Vagina (tissue), 2 donors: ENCODE data around the gene ELN. TPM values are rescaled to one million over a fixed set of nuclear protein-coding genes. Genes with fewer than 3 reads are reported as not detected.

Experiments
- DNase-seq, 2 donors: peaks; one replicate each; pipeline ENCODE4 v3.0.0-alpha.2; 2017; ENCODE audit errors: extremely low spot score in 2 of 2
- H3K27ac ChIP-seq: fragments of 200-600 bp; sonication (generic); one replicate; pipeline ENCODE4 v1.5.1; 2019
- H3K27me3 ChIP-seq: fragments of 200-600 bp; sonication (generic); one replicate; pipeline ENCODE4 v1.5.1; 2019
- H3K36me3 ChIP-seq, 2 donors: fragments of 200-600 bp; sonication (generic); one replicate each; pipeline ENCODE4 v1.5.1; 2017 to 2019
- H3K4me1 ChIP-seq: fragments of 200-600 bp; sonication (generic); one replicate; pipeline ENCODE4 v1.5.1; 2019
- H3K4me3 ChIP-seq, 2 donors: fragments of 200-600 bp; sonication (generic); 1 replicate in 1 of 2; 2 replicates in 1 of 2; pipeline ENCODE4 v1.5.1; 2016 to 2019
- H3K9me3 ChIP-seq: fragments of 200-600 bp; sonication (generic); one replicate; pipeline ENCODE4 v1.5.1; 2019
- POLR2A ChIP-seq, 2 donors: fragments of 450-650 bp; IDR thresholded peaks; one replicate each; pipeline ENCODE4 v1.6.1; 2017; ENCODE audit warnings: antibody characterized with exemption in 2 of 2, mild to moderate bottlenecking in 2 of 2, moderate library complexity in 2 of 2
- POLR2AphosphoS5 ChIP-seq, 2 donors: sonication (generic); formaldehyde crosslinking; IDR thresholded peaks; one replicate each; pipeline ENCODE4 v1.9.0; 2017; ENCODE audit warnings: antibody characterized with exemption in 2 of 2, mild to moderate bottlenecking in 2 of 2, low read depth in 1 of 2; ENCODE audit not compliant: insufficient read depth in 1 of 2
- intact Hi-C: fragments of 100-400 bp; cut with DNase I; formaldehyde crosslinking; loops from one replicate; pipeline ENCODE4 v1.15.1; 2023
- total RNA-seq: library from RNA; depleted of rRNA; stranded (reverse); fragments of >200 nt; gene quantifications from one replicate; pipeline ENCODE4 v1.2.3, GENCODE V29; 2016
- TF ChIP-seq, protein P1 (sequence below), 3 experiments: fragments of 450-650 bp in 2 of 3; fragments of 200-600 bp in 1 of 3; sonication (generic) in 1 of 3; IDR thresholded peaks; one replicate each; pipeline ENCODE4 v1.5.1; 2017 to 2019; ENCODE audit warnings: antibody characterized with exemption in 3 of 3, mild to moderate bottlenecking in 2 of 3, moderate library complexity in 2 of 3

ELN gene
- total RNA-seq, 1 donor from 2014 or later: 38.3 TPM

DNA sequence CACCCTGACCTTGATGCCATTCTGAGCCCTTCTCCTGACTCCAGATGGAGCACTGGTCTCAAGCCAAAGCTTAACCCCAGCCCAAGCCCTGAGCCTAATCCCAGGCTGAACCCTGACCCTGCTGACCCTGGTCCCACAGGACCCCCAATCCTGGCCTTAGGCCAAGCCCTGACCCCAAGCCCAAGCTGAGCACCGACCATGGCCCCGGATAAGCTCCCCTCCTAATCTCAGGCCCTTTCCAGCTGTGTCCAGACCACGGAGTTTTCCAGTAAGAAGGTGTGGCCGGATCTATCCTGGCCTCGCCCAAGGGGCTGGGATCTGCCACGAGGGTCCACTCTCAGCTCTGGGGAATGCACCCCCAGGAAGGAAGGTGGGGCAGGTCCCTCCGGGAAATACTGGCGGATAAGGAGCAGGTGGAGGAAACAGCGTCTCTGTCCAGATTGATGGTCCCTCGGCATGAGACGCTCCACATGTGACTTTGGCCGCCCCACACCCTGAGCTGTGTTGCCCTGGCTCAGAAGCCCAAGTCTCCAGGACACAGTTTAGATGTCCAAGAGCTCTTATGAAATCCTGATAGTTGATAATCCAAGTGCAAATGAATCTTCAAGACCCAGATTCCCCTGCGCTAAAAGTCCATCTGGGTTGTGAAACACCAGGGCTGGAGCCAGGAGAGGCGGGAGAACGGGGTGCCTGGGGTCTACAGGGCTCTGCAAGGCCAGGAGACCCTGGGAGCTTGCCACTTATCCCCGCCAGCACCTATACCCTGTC, 10.4 kb downstream of the ELN start:
- DNase-seq: no peak
- TF ChIP-seq POLR2AphosphoS5 (IDR thresholded peaks at IDR 0.05; ENCODE audit: insufficient read depth in 1 of 2, low read depth in 1 of 2): peak in 1 of 2 donors; percentile 77
- TF ChIP-seq, protein P1, sequence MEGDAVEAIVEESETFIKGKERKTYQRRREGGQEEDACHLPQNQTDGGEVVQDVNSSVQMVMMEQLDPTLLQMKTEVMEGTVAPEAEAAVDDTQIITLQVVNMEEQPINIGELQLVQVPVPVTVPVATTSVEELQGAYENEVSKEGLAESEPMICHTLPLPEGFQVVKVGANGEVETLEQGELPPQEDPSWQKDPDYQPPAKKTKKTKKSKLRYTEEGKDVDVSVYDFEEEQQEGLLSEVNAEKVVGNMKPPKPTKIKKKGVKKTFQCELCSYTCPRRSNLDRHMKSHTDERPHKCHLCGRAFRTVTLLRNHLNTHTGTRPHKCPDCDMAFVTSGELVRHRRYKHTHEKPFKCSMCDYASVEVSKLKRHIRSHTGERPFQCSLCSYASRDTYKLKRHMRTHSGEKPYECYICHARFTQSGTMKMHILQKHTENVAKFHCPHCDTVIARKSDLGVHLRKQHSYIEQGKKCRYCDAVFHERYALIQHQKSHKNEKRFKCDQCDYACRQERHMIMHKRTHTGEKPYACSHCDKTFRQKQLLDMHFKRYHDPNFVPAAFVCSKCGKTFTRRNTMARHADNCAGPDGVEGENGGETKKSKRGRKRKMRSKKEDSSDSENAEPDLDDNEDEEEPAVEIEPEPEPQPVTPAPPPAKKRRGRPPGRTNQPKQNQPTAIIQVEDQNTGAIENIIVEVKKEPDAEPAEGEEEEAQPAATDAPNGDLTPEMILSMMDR (IDR thresholded peaks at IDR 0.05): no peak
- Histone ChIP-seq H3K9me3 (no peaks in the 10 kb centered on the region), H3K4me1 (peaks cover 72% of the 10 kb centered on the region), H3K27me3 (no peaks in the 10 kb centered on the region), H3K36me3 (peaks cover 0 to 18% of the 10 kb centered on the region in 2 donors), H3K4me3 (peak overlapping the region in 1 of 2 donors; percentile 5), H3K27ac (peak overlapping the region; percentile 75)
- intact Hi-C loops: no loop called here

DNA sequence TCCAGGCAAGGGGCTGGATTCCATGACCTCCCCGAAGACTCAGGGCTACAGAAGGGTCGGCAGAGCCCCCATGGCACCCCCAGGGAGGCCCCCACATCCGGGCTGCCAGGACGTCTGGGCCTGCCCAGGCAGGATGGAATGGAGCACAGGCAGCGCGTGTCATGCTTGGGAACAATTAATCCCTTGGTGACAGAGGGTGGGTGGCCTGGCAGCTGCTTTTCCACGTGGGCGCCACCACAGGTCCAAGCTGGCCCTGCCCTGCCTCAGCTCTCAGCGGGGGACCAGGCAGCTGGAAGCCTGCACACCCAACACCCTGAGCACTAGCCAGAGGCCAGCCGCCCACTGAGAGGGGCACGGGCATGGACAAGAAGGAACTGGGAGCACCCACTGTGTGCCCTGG, 11.4 kb downstream of the ELN start:
- Histone ChIP-seq H3K9me3 (no peaks in the 10 kb centered on the region), H3K4me1 (peaks cover 72% of the 10 kb centered on the region), H3K27me3 (no peaks in the 10 kb centered on the region), H3K36me3 (peaks cover 0 to 18% of the 10 kb centered on the region in 2 donors), H3K27ac (peak overlapping the region; percentile 68), H3K4me3 (no peak overlapping the region)
- DNase-seq: no peak
- intact Hi-C loops: no loop called here
- TF ChIP-seq POLR2A (IDR thresholded peaks at IDR 0.05) (no peak), POLR2AphosphoS5 (IDR thresholded peaks at IDR 0.05; ENCODE audit: insufficient read depth in 1 of 2, low read depth in 1 of 2) (peak in 1 of 2 donors; percentile 7)

DNA sequence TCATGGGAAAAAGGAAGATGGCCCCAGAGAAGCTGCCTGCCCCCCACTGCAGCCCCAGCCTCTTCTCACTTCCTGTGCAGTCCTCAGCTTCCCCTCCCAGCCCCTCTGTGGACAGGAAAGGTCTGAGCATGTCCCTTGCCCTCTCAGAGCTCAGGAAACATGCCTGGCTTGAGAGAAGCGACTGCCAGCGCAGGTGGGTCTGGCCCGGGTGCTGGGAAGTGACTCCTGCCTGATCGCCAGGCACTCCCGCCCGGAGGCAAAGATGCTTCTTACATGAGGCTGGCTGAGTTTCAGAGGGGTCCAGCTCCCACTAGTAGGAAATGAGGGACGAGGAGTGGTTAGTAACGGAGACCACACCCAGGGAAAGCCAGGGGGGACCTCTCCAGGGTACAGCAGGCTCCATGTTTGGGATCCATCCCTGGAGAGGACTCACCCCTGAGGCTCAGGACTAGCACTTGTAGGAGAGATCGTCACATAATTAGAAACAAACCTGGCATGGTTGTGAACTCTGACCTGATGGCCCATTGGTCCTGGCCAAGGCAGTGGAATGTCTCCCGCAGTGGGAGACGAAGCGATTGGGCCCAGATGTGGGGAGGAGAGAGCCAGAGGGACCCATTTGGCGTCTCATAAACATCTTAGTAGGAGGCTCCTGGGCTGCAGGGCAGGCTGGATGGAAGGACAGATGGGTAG, 12.3 kb downstream of the ELN start:
- peaks cover 65% of the 10 kb centered on the region for H3K4me1 ChIP-seq
- H3K27ac ChIP-seq: peak overlapping the region; percentile 68
- TF ChIP-seq, protein P1 (IDR thresholded peaks at IDR 0.05): no peak
- TF ChIP-seq POLR2A (IDR thresholded peaks at IDR 0.05) (no peak), POLR2AphosphoS5 (IDR thresholded peaks at IDR 0.05; ENCODE audit: insufficient read depth in 1 of 2, low read depth in 1 of 2) (peak in 1 of 2 donors; percentile 8)
- H3K36me3 ChIP-seq: peaks cover 0 to 18% of the 10 kb centered on the region in 2 donors
- H3K27me3 ChIP-seq: no peaks in the 10 kb centered on the region
- no peak for DNase-seq
- no peaks in the 10 kb centered on the region for H3K9me3 ChIP-seq
- intact Hi-C loops: no loop called here
- no peak overlapping the region for H3K4me3 ChIP-seq

DNA sequence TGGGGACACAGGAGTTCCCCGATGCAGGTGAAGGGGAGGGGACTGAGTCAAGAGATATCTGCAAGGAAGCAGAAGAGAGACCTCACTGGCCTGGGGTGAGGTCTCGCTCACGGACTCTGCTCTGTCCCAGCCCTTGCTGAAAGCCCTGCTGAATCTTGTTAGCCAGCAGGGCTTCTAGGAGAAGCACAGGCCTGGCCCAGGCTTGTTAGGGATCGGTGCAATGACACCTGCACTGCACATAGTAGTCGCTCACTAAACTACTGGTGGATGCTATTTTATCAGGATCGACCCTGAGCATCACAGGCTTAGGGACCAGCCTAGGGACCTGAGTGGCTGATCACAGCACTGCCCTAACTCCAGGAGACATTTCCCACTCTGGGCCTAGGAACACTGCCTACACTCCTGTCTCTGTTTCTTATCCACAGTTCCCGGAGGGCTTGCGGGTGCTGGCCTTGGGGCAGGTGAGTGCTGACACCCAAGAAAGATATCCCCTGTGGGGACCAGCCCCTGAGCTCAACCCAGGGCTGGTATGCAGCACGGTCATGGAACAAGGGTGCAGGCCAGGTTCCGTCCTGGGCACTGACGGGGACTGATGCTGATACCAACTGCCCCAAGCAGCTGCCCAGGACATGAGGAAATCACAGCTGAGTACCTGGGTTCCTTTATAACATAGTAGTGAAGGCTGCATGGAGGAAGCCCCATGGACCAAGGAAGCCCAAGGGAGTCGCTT, 13.0 kb downstream of the ELN start:
- TF ChIP-seq POLR2A (IDR thresholded peaks at IDR 0.05) (no peak), POLR2AphosphoS5 (IDR thresholded peaks at IDR 0.05; ENCODE audit: insufficient read depth in 1 of 2, low read depth in 1 of 2) (no peak)
- TF ChIP-seq, protein P1 (IDR thresholded peaks at IDR 0.05): no peak
- DNase-seq: no peak
- H3K9me3 ChIP-seq: no peaks in the 10 kb centered on the region
- intact Hi-C loops: no loop called here
- H3K27me3 ChIP-seq: no peaks in the 10 kb centered on the region
- H3K36me3 ChIP-seq: peaks cover 0 to 16% of the 10 kb centered on the region in 2 donors
- peaks cover 65% of the 10 kb centered on the region for H3K4me1 ChIP-seq
- peak overlapping the region; percentile 68 for H3K27ac ChIP-seq
- no peak overlapping the region for H3K4me3 ChIP-seq

DNA sequence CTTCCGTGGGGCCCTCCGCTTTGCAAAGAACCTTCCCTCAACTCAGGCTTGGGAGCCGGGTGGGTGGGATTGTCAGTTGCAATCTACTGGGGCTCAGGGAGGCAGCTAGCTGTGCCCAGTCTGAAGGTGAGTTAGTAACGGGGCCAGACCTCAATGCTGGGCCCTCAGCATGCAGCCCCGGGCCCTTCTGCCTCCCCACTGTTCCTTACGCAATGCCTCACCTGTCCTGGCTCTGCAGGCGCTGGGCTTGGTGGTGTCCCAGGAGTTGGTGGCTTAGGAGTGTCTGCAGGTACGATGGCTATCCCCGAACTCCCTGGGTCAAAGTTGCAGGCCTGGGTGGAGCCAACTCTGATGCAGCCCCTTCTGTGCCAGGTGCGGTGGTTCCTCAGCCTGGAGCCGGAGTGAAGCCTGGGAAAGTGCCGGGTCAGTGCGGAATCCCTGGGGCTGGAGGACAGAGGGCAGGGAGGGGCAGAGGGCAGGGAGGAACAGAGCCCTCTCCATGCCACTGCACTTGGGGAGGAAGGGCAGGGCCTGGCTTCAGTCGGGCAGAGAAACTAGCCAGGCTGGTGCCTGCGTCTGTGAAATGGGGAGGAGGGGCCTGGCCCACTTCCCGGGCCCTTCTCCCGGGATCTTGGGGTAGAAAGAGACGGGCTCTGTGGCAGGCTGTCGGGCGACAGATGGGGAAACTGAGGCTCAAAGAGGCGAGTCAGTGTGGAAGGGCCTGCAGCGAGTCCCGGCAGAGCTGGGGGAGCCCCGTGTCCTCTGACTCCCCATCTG, 15.0 kb downstream of the ELN start:
- H3K36me3 ChIP-seq: peaks cover 0 to 19% of the 10 kb centered on the region in 2 donors
- no peak overlapping the region for H3K4me3 ChIP-seq
- intact Hi-C loops: no loop called here
- TF ChIP-seq, protein P1 (IDR thresholded peaks at IDR 0.05): no peak
- TF ChIP-seq POLR2A (IDR thresholded peaks at IDR 0.05) (no peak), POLR2AphosphoS5 (IDR thresholded peaks at IDR 0.05; ENCODE audit: insufficient read depth in 1 of 2, low read depth in 1 of 2) (no peak)
- DNase-seq: no peak
- H3K9me3 ChIP-seq: no peaks in the 10 kb centered on the region
- H3K27me3 ChIP-seq: no peaks in the 10 kb centered on the region
- peak overlapping the region; percentile 62 for H3K27ac ChIP-seq
- peaks cover 54% of the 10 kb centered on the region for H3K4me1 ChIP-seq
